Nucleus accumbens (tissue), 56 donors: ENCODE data around the gene MYRIP.
"Not testable (repeated sequence)": the region's sequence is repeated elsewhere in the genome, so short reads cannot be mapped to it uniquely, and the experiment has no call there.

Source experiments
- DNase-seq, 56 donors: peaks; one replicate each; lab custom pipeline; 2025; lab: John Stamatoyannopoulos, UW

The MYRIP gene

DNA sequence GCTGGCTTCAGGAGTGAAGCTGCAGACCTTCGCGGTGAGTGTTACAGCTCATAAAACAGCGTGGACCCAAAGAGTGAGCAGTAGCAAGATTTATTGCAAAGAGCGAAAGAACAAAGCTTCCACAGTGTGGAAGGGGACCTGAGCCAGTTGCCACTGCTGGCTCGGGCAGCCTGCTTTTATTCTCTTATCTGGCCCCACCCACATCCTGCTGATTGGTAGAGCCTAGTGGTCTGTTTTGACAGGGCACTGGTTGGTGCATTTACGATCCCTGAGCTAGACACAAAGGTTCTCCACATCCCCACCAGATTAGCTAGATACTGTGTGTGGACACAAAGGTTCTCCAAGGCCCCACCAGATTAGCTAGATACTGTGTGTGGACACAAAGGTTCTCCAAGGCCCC lies 267.7 kb downstream of the MYRIP start:
- not testable (repeated sequence) for DNase-seq

DNA sequence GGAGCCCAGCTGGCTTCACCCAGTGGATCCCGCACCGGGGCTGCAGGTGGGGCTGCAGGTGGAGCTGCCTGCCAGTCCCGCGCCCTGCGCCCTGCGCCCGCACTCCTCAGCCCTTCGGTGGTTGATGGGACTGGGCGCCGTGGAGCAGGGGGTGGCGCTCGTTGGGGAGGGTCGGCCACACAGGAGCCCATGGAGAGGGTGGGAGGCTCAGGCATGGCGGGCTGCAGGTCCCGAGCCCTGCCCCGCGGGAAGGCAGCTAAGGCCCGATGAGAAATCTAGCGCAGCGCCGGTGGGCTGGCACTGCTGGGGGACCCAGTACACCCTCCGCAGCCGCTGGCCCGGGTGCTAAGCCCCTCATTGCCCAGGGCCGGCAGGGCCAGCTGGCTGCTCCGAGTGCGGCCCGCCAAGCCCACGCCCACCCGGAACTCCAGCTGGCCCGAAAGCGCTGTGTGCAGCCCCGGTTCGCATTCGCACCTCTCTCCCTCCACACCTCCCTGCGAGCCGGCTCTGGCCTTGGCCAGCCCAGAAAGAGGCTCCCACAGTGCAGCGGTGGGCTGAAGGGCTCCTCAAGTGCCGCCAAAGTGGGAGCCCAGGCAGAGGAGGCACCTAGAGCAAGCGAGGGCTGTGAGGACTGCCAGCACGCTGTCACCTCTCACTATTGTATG lies 268.6 kb downstream of the MYRIP start:
- not testable (repeated sequence) for DNase-seq

DNA sequence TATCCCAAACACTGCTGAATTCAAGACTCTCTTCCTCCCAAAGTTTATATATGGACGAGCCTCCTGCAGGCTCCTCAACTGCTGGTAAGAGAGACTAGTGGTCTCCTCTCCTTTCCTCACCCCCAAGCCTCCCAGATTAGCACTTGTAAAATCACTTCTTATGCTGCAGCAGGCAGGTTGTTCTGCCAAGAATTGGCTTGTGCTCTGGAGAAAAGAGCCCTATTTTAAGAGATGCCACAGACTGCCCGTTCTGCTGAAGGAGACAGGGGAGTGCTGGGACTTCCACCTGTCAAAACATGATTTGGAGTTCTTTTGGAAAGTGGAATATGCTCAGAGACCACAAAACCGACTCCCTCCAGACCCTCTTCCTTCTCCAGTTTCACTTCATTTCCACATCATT lies 269.2 kb downstream of the MYRIP start:
- DNase-seq: no peak

DNA sequence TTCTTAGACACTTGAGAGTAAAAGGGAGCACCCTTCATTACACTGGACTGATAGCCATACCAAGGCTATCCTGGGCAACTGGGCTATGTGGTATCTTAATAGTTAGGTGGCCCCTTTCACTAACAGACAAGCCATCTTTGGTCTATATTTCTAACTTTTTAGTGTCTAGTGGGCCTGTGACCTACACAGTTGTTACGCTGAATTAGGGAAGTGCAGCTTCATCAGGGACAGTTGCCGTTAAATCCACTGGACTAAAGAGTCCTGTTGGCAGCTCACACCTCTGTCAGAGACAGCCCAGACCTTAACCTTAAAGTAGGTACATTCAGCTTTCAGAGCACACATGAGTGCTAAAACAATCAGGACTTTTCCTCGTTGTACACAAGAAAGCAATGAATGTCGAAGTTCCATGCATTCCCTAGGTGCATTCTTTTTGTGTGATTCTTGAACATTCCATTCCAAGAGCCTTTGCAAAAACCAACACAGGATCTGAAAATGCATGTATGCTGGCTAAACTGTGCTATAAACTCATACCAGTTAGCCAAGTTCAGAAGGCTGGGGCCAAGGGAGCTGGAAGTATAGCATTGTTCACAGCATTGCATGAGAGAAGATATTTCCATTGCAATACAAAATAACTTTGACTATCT lies 269.9 kb downstream of the MYRIP start:
- DNase-seq: no peak

DNA sequence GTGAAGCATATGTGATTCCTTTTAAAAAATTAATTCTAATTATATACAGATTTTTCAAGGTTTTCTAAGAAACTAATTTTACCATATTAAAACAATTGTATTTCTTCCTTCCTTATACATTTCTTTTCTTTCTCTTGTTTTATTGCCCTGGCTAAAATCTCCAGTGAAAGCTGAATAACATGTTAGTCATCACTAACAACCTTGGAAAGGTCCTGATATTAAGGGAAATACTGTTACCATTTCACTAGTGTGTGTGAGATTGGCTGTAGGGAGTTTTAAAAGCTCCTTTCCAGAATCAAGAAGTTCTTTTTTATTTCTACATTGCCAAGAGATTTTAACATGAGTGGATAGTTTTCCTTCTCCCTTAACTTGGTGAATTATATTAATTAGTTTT lies 270.4 kb downstream of the MYRIP start:
- no peak for DNase-seq

DNA sequence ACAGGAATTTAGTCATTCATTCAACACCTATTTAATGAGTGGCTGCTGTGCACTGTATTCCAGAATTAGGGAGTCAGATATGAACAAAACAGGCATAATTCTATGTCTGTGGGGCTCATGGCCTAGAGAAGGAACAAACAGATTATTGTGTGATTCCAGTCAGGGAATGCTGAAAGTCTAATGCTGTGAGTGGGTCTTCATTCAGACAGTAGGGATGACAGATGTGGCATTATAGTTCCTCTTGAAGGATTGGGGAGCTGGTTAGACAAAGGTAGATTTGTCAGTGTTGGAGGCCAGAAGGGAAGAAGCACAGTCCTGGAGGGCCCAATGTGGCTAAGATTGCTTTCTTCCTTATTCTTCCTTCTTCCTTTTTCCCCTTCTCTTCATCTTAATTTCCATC lies 273.7 kb downstream of the MYRIP start:
- DNase-seq: no peak

DNA sequence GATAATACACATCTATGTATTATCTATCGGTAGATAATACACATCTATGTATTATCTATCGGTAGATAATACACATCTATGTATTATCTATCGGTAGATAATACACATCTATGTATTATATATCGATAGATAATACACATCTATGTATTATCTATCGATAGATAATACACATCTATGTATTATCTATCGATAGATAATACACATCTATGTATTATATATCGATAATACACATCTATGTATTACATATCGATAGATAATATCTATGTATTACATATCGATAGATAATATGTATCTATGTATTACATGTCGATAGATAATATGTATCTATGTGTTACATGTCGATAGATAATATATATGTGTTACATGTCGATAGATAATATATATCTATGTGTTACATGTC lies 275.0 kb downstream of the MYRIP start:
- DNase-seq: not testable (repeated sequence)

DNA sequence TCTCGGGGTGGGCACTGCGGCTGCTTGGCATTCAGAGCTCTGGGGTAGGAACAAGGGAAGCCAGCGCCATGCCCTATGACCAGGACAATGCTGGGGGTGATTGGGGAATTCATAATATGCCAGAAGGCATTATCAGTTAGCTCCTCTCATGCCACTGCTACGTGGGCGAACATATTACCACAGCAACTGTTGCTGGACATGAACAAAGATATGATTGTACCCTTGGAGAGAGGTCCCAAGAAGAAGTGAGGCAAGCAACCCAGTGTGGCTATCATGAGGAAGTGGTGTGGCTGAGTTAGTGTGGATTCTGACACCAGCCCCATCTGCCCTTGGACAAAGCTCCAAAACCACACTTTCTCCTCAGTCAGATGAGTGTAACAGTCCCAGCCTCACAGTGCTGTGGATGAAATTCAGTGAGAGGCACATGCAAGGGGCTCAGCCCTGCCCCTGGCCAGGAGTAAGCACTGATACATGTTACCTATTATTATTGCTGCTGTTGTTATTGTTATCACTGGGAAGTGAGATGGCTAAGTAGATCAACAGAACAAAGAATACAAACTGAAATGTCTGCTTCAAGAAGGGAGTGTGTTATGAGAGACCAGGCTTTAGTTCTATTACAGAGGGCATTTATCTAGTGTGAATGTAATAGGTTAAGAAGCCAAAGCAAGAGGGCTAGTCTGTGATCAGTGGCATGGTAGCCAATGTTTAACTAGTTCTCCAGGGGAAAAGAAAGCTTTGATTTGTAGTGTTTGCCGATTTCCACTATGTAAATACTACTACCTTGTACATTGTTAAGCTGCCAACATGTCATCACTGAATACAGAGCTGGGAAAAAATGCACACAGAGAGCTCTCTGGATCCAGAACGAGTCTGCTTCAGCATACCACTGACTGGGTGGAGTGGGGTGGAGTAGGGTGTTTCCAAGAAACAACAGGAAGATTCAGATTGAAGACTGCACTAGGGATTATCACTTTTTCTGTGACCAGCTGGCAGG lies 277.8 kb downstream of the MYRIP start:
- no peak for DNase-seq

DNA sequence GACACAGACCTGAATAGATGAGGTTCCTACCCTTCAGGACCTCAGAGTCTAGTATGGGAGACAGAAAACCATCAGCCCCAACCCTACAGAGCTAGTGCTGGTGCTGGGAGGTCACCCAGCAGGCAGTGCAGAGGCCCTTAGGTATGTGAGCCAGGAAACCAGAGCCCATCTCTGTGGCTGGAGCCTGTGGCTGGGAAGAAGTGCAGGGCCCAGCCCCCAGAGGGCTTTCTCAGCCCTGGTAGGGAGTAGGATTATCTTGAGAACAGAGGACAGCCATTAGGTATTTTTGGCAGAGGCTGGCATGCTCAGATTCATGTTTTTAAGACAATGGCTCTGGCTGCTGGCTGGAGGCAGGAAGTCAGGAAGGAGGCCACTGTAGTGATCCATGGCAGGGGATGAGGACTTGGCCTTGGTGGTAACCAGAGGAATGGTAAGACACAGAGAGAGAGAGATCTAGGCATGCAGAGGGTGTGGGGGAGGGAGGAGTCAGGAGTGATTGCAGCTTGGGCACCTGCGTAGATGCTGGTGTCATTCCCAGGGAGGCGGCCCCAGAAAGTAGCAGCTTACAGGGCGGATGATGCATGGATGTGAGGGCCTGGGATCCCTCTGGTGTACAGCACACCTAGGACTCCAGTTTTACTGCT lies 279.2 kb downstream of the MYRIP start:
- no peak for DNase-seq

DNA sequence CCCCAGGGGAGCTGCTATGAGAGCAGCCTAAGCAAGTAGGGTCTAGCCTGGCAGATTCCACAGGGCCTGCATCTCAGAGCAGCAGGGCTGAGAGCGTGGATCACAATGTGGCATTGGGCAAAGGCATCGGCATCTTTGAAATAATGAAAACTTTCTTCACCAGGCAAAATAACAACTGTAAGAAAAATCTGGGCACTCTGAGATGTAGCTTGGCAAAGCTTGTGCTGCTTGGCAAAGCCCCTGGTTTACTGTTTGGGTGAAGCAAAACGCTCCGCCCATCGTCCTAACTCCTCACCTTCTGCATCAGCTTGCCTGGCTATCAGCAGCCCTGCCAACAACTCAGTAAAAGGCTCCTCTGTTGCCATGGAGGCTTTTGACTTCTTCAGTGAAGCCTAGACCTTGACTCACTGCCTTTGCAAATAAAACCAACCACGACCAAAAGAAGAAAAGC lies 287.3 kb downstream of the MYRIP start:
- DNase-seq: peak in 8 of 56 donors; percentile 7 to 42 (median 19)

DNA sequence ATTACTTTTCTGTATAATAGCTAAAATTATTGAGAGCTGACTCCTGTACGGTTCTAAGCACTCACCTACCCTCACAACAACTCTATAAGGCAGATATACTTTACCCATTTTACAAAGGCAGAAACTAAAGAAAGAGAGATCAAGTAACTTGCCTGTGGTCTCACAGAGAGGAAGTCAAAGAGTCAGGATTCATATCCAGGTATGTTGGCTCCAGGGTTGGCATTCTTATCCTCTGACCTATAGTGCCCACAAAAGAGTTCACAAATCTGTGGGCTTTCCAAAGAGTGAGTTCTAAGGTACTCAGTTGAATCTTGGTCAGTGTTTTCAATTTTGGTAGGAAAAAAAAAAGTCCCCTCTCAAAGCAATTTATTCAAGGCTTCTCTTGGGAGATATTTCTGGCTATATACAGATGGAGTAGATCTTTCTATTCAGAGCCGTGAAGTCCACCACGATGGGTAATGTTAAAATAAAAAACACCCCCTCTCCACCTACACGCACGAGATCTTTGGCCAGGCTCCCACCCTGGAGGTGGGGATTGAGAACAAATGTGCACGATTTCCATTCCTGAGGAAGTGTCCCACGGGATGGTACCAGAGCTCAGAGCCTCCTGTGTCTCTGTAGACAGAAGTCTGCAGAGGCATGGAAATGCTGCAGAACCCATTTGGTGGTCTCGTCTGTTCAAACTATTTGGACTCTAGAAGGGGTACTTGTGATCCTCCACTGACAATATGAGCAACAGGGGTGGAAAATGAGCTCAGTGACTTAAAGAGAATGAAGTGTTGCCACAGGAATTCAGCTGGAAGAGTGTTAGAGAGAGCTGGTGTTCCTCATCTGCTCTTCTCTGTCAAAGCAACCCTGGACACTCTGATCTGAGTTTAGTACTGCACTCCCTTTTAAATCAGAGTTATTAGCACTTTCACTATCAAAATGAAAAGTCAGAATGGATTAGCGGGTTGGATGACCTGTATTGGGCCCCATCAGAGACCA lies 288.0 kb downstream of the MYRIP start:
- DNase-seq: no peak

DNA sequence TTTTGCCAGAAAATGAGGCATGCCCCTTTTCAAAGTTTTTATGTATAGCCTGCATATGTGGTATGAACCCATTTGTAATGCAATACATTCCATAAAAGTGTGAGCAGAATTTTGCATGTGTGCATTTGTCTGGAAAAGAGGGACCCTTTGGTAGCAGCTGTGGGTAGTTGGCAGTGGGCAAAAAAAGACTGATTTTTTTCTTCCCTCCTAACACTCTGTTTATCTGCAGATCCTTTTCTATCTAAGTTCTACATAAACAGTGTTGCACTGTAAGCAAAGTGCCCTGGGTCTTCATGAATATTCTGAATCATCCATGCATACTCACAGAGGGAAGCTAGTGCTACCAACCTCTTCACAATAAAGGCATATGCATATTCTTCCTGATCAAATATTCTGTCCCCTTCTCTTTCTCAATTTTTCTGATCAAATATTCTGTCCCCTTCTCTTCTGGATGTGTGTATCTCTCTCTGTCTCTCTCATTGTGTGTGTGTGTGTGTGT lies 288.9 kb downstream of the MYRIP start:
- DNase-seq: no peak

DNA sequence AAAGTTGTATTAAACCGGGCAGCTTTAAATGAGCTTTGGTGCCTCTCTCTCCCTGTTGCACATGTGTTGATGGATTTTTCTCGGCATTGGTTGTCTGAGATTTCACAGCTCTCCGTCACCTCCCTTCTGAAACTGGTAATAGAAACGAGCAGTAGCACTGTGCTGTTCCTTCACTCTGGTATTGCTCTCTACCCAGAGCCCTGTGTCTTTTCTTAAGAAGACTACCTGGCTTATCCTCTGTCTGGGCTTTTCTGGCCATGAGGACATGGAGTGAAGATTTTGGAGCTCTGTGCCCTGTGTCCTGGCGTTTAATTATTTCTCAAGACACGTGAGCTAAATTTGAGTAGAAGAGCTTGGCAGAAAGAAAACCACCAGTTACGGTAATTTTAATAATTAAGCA lies 290.5 kb downstream of the MYRIP start:
- no peak for DNase-seq

DNA sequence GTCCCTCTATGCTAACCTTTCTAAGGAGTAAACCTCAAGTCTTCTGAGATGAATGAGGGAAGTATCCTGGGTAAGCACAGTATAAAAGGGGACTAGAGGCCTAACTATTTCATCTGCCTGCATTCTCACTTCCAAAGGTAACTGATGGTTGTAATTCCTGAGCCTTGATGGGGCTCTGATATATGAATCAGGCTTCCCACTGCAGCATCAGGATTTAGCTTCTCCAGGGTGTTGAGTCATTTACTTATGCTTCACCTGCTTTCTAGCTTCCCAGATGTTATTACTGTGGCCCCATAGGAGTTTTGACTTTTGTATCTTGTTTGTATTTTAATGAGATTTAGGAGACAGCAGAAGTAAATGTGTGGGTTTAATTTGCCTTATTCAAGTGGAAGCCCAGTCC lies 292.8 kb downstream of the MYRIP start:
- no peak for DNase-seq

DNA sequence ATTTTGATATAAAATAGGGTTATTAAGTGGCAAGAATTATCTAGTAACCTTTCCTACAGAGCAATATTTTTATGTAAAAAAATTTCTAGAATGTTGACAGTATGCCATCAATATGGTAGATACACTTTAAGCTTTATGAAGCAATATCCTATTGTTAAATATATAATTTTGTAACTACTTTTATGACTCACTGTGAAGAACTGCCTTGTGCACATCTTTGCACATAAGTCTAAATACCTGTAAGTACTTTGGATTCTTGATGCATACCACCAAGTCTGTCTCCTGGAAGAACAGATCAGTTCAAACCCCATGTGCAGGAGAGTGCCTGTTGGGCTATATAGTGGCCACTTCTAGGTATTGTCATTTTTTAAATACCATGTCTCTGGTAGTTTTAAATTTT lies 294.4 kb downstream of the MYRIP start:
- no peak for DNase-seq

DNA sequence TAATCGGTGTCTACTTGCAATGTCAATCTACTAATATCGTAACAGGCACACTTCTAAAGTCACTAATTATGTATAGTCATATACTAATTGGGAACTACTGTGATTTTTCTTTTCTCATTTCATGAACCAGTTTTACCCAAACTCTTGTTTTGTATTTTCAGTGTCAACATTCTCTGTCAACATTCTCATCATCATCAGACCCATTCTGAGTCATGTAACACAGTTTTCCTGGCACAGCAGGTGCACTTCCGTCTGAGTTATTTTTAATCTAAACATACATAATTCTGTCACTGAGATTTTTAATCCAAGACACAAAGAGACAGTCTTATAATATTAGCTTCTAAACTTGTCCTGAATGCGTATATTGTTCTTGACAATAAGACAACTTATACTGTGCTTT lies 295.0 kb downstream of the MYRIP start:
- no peak for DNase-seq

DNA sequence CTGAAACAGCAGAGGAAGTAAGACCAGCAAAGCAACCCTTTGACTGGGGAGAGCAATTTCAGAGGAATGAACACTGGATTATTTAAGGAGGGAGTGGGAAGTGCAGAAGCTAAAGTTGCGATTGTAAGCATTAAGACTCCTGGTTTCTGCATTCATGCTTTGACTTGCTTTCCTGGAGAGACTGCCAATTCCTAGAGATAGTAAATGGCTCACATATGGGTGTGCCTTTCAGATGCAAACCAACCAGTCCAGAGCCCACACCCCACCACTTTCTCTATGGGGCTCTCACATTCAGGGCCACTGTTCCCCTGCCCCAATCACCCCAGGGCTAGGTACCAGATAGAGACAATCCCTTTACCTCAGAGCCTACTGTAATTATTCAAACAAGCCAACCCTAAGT lies 299.2 kb downstream of the MYRIP start:
- DNase-seq: no peak

DNA sequence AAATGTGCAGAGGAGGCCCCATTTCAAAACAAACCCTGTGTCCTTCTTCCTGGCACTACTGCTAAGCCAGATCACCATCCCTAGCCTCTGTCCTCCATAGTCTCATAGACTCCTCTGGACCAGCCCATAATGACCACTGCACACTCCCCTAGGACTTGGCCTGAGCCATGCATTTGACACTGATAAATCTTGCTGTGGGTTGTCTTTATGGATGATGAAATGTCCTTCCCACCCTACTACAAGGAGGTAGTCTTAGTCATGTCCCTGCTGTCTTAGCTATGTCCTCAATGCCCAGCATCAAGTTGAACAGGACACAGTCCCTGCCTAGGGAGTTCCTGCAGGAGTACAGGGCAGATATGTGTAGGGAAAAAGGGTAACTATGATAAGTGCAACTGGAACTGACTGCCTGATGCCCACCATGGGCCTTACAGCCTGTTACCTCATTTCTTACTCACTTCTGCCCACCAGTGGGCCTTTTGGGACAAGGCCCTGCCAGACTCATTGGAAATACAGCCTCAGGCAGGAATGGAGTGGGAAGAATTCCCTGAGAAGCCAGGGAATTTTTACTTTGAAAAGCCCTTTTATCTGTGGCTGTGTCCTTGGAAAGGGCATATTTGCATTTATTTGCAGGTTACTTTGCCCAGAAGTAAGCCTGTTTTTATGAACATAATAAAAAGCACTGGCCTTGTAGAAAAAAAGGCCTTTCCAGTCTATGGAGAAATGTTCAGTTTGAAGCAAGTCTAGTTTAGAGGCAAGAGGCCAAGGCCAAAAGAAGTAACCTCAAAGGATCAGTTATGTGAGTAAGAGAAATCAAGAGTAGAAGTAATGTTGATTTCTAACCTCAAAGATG lies 300.5 kb downstream of the MYRIP start:
- peak in 2 of 56 donors; percentile 3 to 20 for DNase-seq
